Amniotic epithelial cell (primary cell): Measurements from ENCODE around the gene UBE2K.

Source experiments
- DNase-seq: peaks from one replicate; pipeline ENCODE4 v3.0.0-alpha.2; 2010; ENCODE audit warnings: low read depth

Gene UBE2K

DNA sequence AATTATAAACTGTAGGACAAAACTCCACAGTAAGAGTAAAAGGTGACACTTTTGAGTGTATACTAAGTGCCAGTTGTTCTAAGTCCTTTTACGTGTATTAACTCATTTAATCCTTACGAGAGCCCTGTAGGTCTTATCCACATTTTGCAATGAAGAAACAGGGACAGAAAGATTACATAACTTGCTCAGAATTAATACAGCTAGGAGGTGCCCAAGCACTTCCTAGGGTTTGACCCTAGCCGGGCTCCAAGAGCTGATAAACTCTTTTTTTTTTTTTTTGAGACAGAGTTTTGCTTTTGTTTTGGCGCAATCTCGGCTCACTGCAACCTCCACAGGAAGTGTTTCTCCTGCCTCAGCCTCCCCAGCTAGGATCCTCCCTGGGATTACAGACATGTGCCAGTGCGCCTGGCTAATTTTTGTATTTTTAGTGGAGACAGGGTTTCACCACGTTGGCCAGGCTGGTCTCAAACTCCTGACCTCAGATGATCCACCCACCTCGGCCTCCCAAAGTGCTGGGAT, 110.4 kb downstream of the UBE2K start:
- DNase-seq = peak; percentile 9

DNA sequence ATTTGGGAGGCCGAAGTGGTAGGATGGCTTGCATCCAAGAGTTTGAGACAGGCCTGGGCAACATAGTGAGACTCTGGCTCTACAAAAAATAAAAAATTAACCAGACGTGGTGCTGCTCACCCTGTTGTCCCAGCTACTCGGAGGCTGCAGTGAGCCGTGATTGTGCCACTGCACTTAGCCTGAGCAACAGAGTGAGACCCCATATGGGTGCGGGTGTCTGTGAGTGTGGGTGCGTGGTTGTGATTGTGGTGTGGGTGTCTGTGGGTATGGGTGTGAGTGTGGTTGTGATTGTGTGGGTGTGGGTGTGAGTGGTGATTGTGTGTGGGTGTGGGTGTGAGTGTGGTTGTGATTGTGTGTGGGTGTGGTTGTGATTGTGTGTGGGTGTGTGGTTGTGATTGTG, 114.6 kb downstream of the UBE2K start:
- peak; percentile 19 for DNase-seq

GRCh38 chr4:39813033-39813432, 115.1 kb downstream of the UBE2K start:
- DNase-seq = peak; percentile 8

DNA sequence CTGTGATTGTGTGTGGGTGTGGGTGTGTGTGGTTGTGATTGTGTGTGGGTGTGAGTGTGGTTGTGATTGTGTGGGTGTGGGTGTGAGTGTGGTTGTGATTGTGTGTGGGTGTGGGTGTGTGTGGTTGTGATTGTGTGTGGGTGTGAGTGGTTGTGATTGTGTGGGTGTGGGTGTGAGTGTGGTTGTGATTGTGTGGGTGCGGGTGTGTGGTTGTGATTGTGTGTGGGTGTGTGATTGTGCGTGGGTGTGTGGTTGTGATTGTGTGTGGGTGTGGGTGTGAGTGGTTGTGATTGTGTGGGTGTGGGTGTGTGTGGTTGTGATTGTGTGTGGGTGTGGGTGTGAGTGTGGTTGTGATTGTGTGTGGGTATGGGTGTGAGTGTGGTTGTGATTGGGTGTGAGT, 115.8 kb downstream of the UBE2K start:
- peak; percentile 22 for DNase-seq

DNA sequence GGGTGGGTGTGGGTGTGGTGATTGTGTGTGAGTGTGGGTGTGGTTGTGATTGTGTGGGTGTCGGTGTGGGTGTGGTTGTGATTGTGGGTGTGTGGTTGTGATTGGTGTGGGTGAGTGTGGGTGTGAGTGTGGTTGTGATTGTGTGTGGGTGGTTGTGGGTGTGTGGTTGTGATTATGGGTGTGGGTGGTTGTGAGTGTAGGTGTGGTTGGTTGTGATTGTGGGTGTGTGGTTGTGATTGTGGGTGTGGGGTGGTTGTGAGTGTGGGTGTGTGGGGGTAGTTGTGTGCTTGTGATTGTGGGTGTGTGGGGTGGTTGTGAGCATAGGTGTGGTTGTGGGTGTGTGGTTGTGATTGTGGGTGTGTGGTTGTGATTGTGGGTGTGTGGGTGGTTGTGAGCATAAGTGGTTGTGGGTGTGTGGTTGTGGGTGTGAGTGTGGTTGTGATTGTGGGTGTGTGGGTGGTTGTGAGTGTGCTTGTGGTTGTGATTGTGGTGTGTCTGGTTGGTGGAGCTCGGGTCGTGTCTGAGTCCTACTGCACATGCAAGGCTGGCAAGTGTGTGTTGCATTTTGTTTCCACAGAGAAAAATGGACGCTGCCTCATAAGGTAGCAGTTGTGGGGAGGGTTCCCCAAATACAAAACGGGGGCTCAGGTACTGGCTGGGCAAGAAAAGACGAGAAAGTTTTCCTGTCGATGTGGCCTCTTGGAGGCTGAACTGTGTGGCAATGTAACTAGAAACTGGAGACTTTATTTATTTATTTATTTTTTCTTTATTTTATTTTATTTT, 116.7 kb downstream of the UBE2K start:
- peak; percentile 55 for DNase-seq

DNA sequence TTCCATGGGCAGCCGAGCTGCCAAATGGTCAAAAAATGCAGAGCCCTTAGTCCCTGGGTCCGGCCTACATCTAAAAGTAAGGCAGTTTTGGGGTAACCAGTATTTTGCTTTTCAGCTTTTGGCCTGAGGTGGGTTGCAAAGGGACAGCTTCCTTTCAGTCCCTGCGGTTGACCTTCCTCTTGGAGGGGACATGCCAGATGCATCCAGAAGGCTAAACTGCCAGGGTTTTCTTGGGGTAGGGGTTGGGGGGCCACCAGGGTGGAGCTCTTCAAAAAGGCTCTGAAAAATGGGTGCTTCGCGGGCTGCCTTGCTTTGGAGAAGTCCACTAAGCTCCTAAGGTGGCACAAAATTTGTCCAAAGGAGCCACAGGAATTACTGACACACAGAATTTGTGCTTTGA, 120.7 kb downstream of the UBE2K start:
- DNase-seq = no peak

DNA sequence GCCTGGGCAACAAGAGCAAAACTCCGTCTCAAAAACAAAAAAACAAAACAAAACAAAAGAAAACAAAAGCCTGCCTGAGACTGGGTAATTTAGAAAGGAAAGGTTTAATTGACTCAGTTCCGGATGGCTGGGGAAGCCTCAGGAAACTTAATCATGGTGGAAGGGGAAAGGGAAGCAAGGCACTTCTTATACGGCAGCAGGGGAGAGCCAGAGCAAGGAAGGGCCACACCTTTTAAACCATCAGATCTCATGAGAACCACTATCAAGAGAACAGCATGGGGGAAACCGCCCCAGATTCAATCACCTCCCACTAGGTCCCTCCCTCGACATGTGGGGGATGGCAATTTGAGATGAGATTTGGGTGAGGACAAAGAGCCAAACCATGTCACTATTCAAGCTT, 122.2 kb downstream of the UBE2K start:
- no peak for DNase-seq

DNA sequence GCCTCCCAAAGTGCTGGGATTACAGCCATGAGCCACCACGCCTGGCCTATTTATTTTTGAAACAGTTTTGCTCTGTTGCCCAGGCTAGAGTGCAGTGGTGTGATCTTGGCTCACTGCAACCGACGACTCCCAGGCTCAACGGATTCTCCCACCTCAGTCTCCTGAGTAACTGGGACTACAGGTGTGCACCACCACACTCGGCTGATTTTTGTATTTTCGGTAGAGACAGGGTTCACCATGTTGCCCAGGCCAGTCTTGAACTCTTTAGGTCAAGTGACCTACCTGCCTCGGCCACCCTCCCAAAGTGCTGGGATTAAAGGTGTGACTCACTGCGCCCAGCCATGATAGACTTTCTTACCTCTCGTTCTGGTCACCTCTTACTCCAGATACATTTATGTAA, 124.0 kb downstream of the UBE2K start:
- DNase-seq = no peak

GRCh38 chr4:39822662-39823061, 124.7 kb downstream of the UBE2K start:
- no peak for DNase-seq

DNA sequence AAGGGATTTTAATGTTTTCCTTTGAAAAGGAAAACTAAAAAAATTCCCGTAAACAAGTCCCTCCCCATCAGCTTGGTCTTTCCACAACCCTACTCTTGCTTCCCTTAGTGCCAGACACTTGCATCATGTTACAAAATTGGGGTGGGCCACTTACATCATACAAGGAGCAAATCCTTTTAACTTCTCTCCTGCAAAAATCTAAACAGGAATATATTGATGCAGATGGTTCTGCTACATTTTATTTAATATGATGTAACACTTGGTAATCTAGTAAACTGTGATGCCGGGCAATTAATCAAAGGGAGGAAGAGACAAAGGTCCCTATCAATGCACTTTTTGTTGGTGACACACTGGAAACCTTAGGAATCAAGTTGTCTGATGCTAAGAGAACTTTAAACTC, 125.3 kb downstream of the UBE2K start:
- peak; percentile 41 for DNase-seq

- DNase-seq = no peak
Observed at GRCh38 chr4:39825090-39825489, 127.2 kb downstream of the UBE2K start.

DNA sequence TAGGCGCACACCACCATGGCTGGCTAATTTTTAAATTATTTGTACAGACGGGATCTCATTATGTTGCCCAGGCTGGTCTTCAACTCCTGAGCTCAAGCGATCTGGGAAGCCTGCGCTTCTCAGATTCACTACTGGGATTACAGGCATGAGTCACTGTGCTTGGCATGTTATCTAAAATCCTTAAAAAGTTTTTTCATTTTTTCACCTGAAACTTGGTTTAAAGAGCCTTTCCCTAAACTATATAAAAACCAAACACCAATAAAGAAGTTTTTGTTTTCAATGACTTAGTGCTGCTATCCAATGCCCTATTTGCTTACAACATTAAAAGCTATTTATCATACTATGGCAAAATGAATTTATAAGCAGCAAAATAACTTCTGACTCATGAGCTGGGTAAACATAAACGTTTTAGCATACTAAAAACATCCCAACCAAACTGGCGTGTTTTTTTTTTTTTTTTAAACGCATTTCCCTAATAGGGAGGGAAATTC, 127.8 kb downstream of the UBE2K start:
- DNase-seq = peak; percentile 77
